ENCODE data around the gene CYFIP2. TPM values are rescaled to one million over a fixed set of nuclear protein-coding genes. Genes with fewer than 3 reads are reported as not detected.
A peak's percentile ranks its signal among the peaks of the same experiment; 100 is the strongest.

The CYFIP2 gene
- total RNA-seq, 1 donor from 2014 or later, result 471 TPM

GRCh38 chr5:157328277-157328912, 62.5 kb downstream of the CYFIP2 start:
- H3K27me3 Mint-ChIP-seq, result no peaks in the 10 kb centered on the region
- H3K4me1 Mint-ChIP-seq, result peaks cover 6% of the 10 kb centered on the region
- DNase-seq (no peak), ATAC-seq (ENCODE audit: low read depth) (peak; percentile 100)
- TF ChIP-seq, protein P1, sequence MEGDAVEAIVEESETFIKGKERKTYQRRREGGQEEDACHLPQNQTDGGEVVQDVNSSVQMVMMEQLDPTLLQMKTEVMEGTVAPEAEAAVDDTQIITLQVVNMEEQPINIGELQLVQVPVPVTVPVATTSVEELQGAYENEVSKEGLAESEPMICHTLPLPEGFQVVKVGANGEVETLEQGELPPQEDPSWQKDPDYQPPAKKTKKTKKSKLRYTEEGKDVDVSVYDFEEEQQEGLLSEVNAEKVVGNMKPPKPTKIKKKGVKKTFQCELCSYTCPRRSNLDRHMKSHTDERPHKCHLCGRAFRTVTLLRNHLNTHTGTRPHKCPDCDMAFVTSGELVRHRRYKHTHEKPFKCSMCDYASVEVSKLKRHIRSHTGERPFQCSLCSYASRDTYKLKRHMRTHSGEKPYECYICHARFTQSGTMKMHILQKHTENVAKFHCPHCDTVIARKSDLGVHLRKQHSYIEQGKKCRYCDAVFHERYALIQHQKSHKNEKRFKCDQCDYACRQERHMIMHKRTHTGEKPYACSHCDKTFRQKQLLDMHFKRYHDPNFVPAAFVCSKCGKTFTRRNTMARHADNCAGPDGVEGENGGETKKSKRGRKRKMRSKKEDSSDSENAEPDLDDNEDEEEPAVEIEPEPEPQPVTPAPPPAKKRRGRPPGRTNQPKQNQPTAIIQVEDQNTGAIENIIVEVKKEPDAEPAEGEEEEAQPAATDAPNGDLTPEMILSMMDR (IDR thresholded peaks at IDR 0.05), result peak; percentile 59
- no peaks in the 10 kb centered on the region for H3K9me3 Mint-ChIP-seq
- H3K36me3 Mint-ChIP-seq (ENCODE audit: low read depth), result peaks cover 97% of the 10 kb centered on the region
- peak overlapping the region; percentile 36 for H3K27ac Mint-ChIP-seq
- H3K4me3 Mint-ChIP-seq, result no peak overlapping the region
- POLR2A ChIA-PET, result interaction anchor here (0.6 to 1.3 kb wide), 4 partner anchors 8 to 390 kb away, joined by 3 to 5 read pairs (median 4); no protein-coding TSS in a partner anchor
- CTCF ChIA-PET, result interaction anchor here (0.6 to 6.6 kb wide), 27 partner anchors 8 to 420 kb away, joined by 3 to 52 read pairs (median 4); partner anchors contain the start of genes LSM11 and MED7
- intact Hi-C loops (cut with micrococcal nuclease), result loop anchor here (1.0 to 5.0 kb wide), 5 partner anchors 75 to 415 kb away; partner anchors contain the start of gene LSM11

DNA sequence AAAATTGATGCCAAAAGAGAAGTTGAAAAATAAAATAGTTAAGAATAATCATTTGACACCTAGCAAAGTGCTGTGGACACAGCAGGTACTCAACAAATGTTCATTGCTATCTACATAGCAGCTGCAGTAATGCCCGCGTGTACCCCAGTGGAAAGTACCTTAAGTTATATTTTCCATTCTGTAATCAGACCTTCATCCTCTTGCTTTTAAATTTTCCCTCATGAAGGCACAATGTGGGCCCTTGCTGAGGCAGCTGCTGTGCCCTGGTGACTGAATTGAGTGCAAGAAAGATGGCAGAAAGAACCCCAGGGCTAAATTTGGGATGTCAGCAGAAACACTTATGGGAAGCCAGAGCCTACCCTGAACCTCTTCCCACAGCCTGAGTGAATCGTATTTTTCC, 65.9 kb downstream of the CYFIP2 start:
- ChIA-PET CTCF (interaction anchor here (2.5 kb wide), 1 partner anchor 11 kb away, joined by 9 read pairs; no protein-coding TSS in a partner anchor), POLR2A (no interaction called here)
- TF ChIP-seq, protein P1 (IDR thresholded peaks at IDR 0.05), result no peak
- Mint-ChIP-seq H3K36me3 (ENCODE audit: low read depth) (peaks cover 98% of the 10 kb centered on the region), H3K4me3 (no peak overlapping the region), H3K27me3 (no peaks in the 10 kb centered on the region), H3K9me3 (no peaks in the 10 kb centered on the region), H3K27ac (no peak overlapping the region), H3K4me1 (peaks cover 6% of the 10 kb centered on the region)
- intact Hi-C loops (cut with micrococcal nuclease), result no loop called here
- ATAC-seq (ENCODE audit: low read depth) (no peak), DNase-seq (no peak)

DNA sequence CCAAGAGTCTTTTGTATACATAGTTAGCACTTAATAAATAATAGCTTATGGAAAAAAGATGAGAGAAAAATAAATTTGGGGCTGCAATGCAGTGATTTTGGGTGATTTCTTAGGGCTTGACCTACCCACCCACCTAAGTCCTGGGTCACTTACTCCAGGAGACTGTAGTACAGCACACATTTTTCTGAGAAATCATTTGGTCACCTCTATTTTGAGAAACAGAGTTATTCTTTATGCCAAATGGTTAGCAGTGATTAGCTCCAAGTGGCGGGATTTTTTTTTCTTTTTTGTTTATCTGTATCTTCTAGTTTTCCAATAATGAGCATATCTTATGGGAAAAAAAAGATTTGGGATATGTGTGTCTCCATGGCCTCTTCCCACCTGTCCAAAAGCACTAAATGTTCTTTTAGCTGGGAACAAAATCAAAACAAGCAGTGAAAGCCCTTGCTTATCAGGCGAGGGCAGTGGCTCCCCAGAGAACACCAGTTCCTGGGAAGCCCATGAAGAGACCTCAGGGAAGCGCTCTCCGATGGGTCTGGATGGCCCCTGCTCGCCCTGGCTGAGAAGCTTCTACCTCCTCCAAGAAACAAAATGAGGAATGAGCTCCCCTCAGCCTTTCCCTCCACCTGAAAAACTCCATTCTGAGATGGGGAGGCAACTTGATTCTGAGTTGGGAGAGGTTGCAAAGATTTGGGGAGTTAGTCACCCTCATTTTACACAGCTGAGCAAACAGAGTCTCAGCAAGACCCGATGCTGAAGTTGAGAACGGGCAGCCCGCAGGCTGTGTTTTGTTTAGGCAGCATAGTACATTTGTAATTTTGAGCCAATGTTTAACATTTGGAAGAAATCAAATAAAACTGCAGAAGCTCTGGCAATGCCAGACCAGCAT, 69.9 kb downstream of the CYFIP2 start:
- intact Hi-C loops (cut with micrococcal nuclease), result no loop called here
- Mint-ChIP-seq H3K9me3 (no peaks in the 10 kb centered on the region), H3K4me1 (no peaks in the 10 kb centered on the region), H3K27me3 (no peaks in the 10 kb centered on the region), H3K36me3 (ENCODE audit: low read depth) (peaks cover 98% of the 10 kb centered on the region), H3K4me3 (no peak overlapping the region), H3K27ac (no peak overlapping the region)
- ATAC-seq (ENCODE audit: low read depth) (no peak), DNase-seq (no peak)
- POLR2A ChIA-PET, result interaction anchor here (0.5 to 1.4 kb wide), 4 partner anchors 8 to 1872 kb away, joined by 3 read pairs; no protein-coding TSS in a partner anchor
- TF ChIP-seq, protein P1 (IDR thresholded peaks at IDR 0.05), result no peak
- CTCF ChIA-PET, result interaction anchor here (0.7 to 1.2 kb wide), 2 partner anchors 82 to 407 kb away, joined by 3 read pairs; no protein-coding TSS in a partner anchor

- intact Hi-C loops (cut with micrococcal nuclease), result no loop called here
- no peak overlapping the region for H3K27ac Mint-ChIP-seq
- H3K36me3 Mint-ChIP-seq (ENCODE audit: low read depth), result peaks cover 98% of the 10 kb centered on the region
- ChIA-PET CTCF (interaction anchor here (0.7 to 1.8 kb wide), 2 partner anchors 8 to 407 kb away, joined by 3 to 7 read pairs; no protein-coding TSS in a partner anchor), POLR2A (interaction anchor here (0.6 to 1.4 kb wide), 3 partner anchors 8 to 42 kb away, joined by 3 read pairs; no protein-coding TSS in a partner anchor)
- no peaks in the 10 kb centered on the region for H3K27me3 Mint-ChIP-seq
- TF ChIP-seq, protein P1 (IDR thresholded peaks at IDR 0.05), result no peak
- DNase-seq, result no peak
- no peaks in the 10 kb centered on the region for H3K9me3 Mint-ChIP-seq
- H3K4me1 Mint-ChIP-seq, result no peaks in the 10 kb centered on the region
- ATAC-seq (ENCODE audit: low read depth), result no peak
- no peak overlapping the region for H3K4me3 Mint-ChIP-seq
These were observed 70.5 kb downstream of the CYFIP2 start for GRCh38 chr5:157336423-157336744.

DNA sequence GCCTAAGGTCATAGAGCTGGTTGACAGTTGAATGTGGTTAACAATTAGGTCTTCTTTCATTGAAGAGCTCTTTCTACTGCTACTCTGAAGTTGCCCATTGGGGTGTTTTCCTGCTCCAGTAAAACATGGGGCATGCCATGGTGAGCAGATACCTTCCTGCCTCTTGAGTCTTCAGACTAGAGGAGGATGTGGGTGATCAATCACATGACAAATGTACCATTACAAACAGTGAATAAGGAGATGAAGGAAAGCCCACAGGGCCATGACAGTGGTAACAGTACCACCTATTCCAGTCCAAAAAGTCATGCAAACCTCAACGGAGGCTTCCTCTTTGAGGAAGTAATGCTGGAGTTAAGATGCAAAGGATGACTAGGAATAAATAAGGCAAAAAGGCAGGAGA, 73.5 kb downstream of the CYFIP2 start:
- ChIA-PET CTCF (interaction anchor here (1.2 kb wide), 1 partner anchor 86 kb away, joined by 3 read pairs; no protein-coding TSS in a partner anchor), POLR2A (no interaction called here)
- Mint-ChIP-seq H3K27me3 (no peaks in the 10 kb centered on the region), H3K27ac (no peak overlapping the region), H3K36me3 (ENCODE audit: low read depth) (peaks cover 98% of the 10 kb centered on the region), H3K9me3 (no peaks in the 10 kb centered on the region), H3K4me3 (no peak overlapping the region), H3K4me1 (no peaks in the 10 kb centered on the region)
- no peak for ATAC-seq (ENCODE audit: low read depth)
- no peak for DNase-seq
- intact Hi-C loops (cut with micrococcal nuclease), result no loop called here
- TF ChIP-seq, protein P1 (IDR thresholded peaks at IDR 0.05), result no peak
